Activated naive CD4-positive, alpha-beta T cell (primary cell): ENCODE results near the gene ST6GAL1.
"Not testable (repeated sequence)": the region's sequence is repeated elsewhere in the genome, so short reads cannot be mapped to it uniquely, and the experiment has no call there.

Source experiments
- DNase-seq, 4 experiments: peaks; one replicate each; lab custom pipeline; 2025; lab: John Stamatoyannopoulos, UW

ST6GAL1 gene, protein sequence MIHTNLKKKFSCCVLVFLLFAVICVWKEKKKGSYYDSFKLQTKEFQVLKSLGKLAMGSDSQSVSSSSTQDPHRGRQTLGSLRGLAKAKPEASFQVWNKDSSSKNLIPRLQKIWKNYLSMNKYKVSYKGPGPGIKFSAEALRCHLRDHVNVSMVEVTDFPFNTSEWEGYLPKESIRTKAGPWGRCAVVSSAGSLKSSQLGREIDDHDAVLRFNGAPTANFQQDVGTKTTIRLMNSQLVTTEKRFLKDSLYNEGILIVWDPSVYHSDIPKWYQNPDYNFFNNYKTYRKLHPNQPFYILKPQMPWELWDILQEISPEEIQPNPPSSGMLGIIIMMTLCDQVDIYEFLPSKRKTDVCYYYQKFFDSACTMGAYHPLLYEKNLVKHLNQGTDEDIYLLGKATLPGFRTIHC

DNA sequence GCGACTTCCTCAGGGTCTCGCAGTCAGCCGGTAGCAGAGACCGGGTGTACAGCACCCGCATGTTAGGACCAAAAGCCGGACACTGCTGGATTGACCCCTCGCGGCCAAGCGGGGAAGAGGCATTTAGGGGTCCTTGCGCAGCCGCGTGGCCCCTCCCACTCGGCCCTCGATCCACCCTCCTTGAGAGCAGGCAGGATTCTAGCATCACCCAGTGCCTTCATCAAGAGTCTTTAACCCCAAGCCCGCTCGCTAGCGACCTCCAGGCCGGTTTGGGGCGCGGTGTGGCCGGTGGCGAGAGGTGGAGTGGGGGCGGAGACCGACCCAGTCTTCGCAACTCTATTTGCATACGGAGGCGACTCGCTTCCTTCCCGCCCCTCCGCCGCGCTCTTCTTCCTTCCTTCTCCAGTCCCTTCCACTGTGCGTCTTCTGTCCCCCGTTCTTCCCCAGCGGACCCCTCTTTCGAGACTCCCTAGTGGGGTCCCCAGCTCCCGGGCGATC is at the start of gene ST6GAL1:
TSS of gene ST6GAL1 (plus strand) at position 384 of the 498 bp plus-strand sequence. CDS start 112,178 bp downstream, outside the sequence.
- peak; percentile 13 to 53 (median 38) for DNase-seq

DNA sequence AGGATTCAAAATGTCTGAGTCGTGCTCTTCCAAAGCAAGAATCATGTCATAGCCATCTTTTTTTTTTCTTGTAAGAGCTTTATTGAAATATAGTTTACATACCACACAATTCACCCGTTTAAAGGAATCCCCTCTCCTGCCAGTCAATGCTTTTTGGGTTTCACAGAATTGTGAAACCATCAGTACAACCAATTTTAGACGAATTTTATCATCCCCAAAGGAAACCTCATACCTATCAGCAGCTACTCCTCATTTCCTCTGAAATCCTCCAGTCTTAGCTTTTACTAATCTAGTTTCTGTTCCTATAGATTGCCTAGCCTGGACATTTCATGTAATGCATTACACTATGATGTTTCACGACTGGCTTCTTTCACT is 48.2 kb upstream of the ST6GAL1 start:
- DNase-seq: no peak

DNA sequence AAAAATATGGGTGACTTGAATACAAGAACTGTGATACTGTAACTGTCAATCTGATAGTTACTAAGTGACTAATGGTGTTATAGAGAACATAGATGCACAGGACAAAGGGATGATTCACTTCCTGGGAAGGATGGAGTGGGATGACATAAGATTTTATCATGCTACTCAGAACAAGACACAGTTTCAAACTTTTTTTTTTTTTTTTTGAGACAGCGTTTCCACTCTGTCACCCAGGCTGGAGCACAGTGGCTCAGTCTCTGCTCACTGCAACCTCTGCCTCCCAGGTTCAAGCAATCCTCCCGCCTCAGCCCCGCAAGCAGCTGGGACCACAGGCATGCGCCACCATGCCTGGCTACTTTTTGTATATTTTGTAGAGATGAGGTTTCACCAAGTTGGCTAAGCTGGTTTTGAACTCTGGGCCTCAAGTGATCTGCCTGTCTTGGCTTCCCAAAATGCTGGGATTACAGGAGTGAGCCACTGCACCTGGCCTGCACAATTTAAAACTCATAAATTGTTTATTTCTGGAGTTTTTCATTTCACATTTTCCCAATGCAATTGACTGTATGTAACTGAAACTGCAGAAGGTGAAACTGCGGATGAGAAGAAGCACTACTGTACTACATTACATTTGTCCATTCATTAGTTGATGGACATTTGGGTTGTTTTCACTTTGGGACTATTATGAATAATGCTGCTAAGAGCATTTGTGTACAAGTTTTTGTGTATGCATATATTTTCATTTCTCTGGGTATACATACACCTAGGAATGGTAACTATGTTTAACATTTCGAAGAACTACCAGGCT is 47.2 kb upstream of the ST6GAL1 start:
- DNase-seq: no peak

DNA sequence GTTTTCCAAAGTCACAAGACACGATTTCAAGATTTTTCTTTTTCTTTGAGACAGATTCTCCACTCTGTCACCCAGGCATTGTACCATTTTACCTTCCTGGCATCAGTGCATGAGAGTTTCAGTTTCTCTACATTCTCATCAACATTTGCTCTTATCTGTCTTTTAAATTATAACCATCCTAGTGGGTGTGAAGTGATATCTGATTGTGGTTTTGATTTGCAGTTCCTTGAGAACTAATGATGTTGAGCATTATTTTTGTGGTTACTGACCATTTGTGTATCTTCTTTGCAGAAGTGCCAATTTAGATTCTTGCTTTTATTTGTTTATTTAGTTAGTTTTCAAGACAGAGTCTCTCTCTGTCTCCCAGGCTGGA is 46.7 kb upstream of the ST6GAL1 start:
- DNase-seq: no peak

DNA sequence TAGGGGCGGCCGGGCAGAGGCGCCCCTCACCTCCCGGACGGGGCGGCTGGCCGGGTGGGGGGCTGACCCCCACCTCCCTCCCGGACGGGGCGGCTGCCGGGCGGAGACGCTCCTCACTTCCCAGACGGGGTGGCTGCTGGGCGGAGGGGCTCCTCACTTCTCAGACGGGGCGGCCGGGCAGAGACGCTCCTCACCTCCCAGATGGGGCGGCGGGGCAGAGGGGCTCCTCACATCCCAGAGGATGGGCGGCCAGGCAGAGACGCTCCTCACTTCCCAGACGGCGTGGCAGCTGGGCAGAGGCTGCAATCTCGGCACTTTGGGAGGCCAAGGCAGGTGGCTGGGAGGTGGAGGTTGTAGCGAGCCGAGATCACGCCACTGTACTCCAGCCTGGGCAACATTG is 45.5 kb upstream of the ST6GAL1 start:
- not testable (repeated sequence) for DNase-seq

DNA sequence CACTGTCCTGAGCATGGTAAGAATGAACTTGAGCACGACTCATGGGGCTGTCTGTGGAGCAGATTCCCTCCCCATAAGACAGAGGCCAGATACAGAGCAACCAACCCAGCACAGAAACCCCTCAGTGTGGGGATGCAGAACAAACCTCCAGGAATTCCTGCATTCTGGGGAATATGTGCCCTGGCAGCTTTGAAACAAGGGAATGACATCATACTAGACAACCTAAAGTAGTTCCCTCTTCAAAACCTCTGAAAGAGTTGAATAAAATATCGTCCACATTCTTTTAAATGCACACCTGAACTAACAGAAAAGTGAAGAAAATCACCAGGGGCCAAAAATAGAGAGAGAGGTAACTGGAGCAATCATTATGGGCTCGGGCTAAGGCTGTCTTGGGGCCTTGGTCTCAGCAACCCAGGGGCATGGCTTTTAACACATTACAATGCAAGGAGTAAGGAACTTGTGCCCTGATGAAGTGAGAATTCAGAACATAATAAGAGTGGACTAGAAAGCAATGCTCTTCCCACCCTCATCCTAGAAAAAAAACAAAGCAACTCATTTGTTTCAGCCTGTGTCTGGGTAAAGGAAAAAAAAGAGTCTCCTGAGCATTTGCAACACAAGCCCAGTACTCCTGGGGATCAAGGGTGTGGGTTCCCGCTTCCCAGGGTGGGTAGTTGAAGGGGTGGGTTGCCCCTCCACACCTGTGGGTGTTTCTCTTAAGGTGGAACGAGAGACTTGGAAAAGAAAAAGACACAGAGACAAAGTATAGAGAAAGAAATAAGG is 43.9 kb upstream of the ST6GAL1 start:
- DNase-seq: no peak

DNA sequence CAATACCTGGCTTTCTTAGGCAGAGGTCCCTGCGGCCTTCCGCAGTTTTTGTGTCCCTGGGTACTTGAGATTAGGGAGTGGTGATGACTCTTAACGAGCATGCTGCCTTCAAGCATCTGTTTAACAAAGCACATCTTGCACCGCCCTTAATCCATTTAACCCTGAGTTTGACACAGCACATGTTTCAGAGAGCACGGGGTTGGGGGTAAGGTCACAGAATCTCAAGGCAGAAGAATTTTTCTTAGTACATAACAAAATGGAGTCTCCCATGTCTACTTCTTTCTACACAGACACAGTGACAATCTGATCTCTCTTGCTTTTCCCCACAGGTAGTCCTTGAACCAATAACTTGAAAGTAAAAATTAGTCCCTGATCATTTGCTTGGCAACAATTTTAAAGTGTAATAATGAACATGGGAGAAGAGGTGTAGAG is 42.8 kb upstream of the ST6GAL1 start:
- DNase-seq: not testable (repeated sequence)

DNA sequence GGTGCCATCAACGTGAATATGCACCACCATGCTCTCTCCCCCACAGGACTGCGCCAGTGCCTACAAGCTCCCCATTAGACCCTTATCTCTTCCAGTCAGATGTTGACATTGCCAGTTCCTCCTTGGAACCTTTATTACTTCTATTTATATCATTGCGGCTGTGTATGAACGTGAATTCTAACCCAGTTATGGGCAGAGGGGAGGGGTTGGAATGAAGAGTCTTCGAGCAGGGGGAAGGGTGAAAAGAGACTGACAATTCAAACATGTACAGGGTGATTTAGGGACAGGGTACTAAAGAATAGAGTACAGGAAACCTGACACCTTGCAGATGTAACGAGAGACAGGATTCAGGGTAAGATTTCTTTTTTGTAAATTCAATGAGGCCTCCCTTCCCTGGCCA is 41.8 kb upstream of the ST6GAL1 start:
- DNase-seq: no peak

DNA sequence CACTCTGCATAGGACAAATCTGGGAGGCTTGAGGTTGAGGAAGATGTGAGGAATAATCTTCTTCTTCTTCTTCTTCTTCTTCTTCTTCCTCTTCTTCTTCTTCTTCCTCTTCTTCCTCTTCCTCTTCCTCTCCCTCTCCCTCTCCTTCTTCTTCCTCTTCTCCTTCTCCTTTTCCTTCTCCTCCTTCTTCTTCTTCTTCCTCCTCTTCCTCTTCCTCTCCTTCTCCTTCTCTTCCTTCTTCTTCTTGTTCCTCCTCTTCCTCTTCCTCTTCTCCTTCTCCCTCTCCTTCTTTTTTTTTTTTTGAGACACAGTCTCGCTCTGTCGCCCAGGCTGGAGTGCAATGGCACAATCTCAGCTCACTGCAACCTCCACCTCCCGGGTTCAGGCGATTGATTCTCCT is 40.6 kb upstream of the ST6GAL1 start:
- not testable (repeated sequence) for DNase-seq

DNA sequence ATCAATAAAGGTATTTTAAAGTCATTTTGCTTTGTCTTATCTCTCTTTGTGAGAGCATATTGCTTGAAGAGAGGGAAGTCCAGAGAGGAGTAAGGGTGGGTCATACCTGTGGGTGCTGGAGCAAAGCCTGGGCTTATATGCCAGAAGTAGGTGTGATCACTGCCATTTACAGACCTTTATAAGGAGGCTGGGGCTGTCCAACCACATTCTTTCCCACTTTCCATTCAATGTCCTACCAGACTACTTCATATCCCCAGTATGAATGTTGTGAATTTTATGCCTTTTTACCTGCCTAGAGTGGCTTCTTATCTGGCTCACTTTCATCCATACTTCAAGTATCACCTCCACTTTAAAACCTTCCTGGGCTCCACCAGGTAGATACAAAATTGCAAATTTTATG is 39.4 kb upstream of the ST6GAL1 start:
- DNase-seq: no peak

DNA sequence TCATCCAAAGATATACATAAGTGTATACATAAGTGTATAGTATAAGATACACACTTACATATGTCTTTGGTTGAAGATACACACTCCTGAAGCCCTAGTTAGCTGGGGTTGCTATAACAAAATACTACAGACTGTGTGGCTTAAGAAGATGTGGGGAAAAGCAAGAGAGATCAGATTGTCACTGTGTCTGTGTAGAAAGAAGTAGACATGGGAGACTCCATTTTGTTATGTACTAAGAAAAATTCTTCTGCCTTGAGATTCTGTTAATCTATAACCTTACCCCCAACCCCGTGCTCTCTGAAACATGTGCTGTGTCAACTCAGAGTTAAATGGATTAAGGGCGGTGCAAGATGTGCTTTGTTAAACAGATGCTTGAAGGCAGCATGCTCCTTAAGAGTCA is 37.3 kb upstream of the ST6GAL1 start:
- DNase-seq: not testable (repeated sequence)

DNA sequence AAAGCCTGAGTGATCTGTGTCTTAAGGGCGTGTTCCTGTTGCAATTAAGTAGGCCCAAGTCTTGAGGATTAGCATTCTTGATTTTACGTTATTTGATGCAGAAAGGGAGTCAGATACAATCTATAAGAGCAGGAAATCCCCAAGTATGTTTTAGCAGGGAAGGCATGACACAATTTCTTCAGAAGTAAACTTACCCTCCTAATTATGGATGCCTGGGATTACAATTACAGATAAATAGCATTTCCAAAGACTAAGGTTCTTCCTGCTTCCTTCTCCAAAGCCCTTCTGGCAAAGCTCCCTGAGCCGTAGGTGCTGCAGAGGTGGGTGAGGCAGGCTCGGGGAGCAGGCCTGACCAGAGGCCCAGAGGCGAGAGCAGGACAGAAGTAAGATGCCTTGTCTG is 34.9 kb upstream of the ST6GAL1 start:
- no peak for DNase-seq

DNA sequence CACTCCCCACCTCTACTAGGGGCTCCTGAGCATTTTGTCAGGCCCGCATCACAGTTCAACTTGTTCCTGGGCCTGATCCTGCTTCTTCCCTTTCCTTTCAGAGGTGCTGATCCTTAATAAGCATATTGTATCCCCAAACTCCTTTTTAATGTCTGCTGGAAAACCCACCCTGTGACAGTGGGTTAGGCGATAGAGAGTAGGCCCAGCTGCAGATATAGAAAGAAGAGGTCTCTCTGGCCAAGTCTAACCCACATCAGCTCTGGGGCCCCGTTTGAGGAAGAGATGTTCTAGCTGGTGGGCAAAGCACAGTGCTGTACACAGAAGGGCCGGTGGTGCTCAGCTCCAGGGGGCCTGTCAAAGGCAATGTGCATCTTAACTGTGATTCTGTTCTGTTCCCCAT is 34.3 kb upstream of the ST6GAL1 start:
- DNase-seq: no peak

DNA sequence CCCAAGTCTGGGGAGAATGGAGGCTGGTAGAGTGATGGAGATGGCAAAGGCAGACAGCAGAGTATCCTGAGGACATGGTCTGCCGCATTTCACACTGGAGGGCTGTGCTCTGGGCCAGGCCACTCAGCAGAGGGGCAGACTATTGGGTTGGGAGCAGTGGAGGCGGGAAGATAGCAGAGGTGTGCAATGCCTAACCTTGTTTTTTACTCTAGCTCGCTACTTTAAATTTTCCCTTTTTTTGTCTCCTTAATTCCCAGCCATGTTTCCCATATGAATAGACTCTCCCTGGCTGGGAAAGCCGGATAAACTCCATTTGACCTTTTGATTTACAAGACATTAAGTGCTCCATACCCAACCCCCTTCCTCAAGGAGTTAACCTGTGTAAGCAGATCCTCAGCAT is 33.5 kb upstream of the ST6GAL1 start:
- DNase-seq: no peak

DNA sequence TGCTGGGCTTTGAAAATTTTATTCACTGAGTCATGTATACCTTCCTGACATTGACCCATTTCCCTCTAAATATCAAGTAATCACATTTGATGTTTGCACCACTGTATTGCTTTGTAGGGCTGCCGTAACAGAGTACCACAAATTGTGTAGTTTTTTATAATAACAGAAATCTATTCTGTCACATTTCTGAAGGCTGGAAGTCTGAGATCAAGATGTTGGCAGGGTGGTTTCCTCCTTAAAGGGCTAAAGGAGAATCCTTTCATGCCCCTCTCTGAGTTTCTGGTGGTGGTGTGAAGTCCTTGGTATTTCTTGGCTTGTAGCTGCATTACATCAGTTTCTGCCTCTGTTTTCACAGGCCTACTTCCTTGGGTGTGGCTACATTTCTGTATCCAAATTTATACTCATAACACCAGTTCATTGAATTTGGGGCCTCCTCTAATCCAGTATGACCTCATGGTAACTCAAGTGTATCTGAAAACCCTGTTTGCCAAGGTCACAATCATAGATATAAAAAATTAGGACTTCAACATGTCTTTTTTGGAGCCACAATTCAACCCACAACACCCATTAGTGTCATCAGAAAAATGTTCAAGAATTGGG is 29.1 kb upstream of the ST6GAL1 start:
- no peak for DNase-seq

DNA sequence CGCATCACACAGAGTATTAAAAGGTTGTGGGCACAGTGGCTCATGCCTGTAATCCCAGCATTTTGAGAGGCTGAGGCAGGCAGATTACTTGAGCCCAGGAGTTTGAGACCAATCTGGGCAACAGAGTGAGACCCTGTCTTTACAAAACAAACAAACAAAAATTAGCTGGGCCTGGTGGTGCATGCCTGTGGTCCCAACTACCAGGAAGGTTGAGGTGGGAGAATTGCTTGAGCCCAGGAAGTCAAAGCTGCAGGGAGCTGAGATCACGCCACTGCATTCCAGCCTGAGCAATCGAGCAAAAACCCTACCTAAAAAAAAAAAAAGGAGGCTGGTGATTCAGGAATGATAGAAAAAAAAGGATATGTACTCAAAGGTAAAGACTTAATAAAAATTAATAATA is 28.2 kb upstream of the ST6GAL1 start:
- no peak for DNase-seq

DNA sequence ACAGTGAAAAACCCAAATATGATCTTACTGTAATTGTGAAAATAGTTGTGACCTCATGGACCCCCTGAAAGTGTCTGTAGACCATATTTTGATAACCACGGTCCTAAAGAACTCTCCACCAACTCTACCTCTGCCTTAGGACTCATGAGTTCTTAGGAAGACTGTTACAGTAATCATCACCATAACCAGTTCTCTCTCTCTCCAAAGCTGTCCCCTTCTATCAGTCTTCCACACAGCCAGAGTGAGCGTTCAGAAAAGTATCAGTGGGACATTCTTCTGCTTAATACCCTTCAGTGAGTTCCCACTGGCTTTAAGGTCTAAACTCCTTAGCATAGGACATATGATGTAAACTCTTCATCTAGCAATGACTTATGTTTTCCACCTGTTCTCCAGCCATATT is 27.6 kb upstream of the ST6GAL1 start:
- no peak for DNase-seq

DNA sequence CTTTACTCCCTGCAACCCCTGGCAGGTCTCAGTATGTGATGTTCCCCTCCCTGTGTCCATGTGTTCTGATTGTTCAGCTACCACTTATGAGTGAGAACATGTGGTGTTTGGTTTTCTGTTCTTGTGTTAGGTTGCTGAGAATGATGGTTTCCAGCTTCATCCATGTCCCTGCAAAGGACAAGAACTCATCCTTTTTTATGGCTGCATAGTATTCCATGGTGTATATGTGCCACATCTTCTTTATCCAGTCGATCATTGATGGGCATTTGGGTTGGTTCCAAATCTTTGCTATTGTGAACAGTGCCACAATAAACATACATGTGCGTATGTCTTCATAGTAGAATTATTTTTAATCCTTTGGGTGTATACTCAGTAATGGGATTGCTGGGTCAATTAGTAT is 26.6 kb upstream of the ST6GAL1 start:
- DNase-seq: not testable (repeated sequence)

DNA sequence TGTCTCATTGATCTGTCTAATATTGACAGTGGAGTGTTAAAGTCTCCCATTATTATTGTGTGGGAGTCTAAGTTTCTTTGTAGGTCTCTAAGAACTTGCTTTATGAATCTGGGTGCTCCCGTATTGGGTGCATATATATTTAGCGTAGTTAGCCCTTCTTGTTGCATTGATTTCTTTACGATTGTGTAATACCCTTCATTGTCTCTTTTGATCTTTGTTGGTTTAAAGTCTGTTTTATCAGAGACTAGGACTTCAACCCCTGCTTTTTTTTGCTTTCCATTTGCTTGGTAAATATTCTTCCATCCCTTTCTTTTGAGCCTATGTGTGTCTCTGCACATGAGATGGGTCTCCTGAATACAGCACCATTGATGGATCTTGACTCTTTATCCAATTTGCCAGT is 23.3 kb upstream of the ST6GAL1 start:
- DNase-seq: not testable (repeated sequence)

DNA sequence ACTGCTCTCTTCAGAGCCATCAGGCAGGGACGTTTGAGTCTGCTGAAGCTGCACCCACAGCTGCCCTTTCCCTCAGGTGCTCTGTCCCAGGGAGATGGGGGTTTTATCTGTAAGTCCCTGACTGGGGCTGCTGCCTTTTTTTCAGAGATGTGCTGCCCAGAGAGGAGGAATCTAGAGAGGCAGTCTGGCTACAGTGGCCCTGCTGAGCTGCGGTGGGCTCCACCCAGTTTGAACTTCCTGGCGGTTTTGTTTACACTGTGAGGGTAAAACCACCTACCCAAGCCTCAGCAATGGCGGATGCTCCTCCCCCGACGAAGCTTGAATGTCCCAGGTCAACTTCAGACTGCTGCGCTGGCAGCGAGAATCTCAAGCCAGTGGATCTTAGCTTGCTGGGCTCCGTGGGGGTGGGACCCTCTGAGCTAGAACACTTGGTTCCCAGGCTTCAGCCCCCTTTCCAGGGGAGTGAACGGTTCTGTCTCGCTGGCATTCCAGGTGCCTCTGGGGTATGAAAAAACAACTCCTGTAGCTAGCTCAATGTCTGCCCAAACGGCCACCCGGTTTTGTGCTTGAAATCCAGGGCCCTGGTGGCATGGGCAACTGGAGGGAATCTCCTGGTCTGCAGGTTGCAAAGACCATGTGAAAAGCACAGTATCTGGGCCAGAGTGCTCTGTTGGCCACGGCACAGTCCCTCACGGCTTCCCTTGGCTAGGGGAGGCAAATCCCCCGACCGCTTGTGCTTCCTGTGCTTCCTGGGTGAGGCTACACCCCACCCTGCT is 21.1 kb upstream of the ST6GAL1 start:
- peak; percentile 7 to 73 (median 42) for DNase-seq
